Tibial nerve (tissue), 4 donors: Measurements from ENCODE around the gene UTS2B.

Experiments
- CTCF ChIP-seq, 5 experiments: fragments of 200-600 bp in 3 of 5; fragments of 450-650 bp in 2 of 5; sonication (generic) in 3 of 5; IDR thresholded peaks; one replicate each; pipeline ENCODE4 v1.5.1; 2016 to 2019; ENCODE audit warnings: antibody characterized with exemption in 5 of 5, mild to moderate bottlenecking in 3 of 5, moderate library complexity in 2 of 5
- EP300 ChIP-seq, 2 donors: sonication (generic); formaldehyde crosslinking; IDR thresholded peaks; one replicate each; pipeline ENCODE4 v1.6.1; 2017; ENCODE audit warnings: antibody characterized with exemption in 2 of 2, mild to moderate bottlenecking in 1 of 2
- POLR2A ChIP-seq, 2 donors: fragments of 450-650 bp; IDR thresholded peaks; one replicate each; pipeline ENCODE4 v1.6.1; 2017; ENCODE audit warnings: antibody characterized with exemption in 2 of 2, mild to moderate bottlenecking in 2 of 2, moderate library complexity in 2 of 2

DNA sequence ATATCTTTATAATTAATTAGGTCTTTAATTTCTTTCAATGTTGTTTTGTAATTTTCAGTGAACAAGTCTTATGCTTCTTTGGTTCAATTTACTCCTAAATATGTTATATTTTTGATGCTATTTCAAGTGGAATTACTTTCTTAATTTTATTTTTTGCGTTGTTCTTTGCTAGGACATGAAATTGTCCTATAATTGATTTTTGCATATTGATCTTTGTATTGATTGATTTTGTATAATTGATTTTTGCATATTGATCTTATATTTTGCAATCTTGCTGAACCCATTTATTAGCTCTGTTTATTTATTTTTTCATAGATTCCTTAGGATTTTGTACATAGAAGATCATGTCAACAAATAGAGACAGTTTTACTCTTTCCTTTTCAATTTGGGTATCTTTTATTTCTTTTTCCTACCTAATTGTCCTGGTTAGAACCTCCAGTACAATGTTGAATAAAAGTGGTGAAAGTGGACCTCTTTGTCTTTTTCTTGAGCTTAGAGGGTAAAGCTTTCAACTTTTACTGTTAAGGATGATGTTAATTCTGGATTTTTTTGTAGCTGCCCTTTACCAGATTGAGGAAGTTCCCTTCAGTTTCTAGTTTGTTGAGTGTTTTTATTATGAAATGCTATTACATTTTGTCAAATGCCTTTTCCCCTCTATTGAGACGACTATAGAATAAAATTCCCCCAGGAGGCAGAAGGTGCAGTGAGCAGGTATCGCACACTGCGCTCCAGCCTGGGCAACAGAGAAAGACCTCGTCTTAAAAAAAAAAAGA is 37.9 kb downstream of the UTS2B start:
- TF ChIP-seq CTCF (IDR thresholded peaks at IDR 0.05) (no peak), EP300 (IDR thresholded peaks at IDR 0.05) (no peak), POLR2A (IDR thresholded peaks at IDR 0.05) (no peak)
